K562 (cell line): ENCODE data around the gene FRMD4A. TPM values are rescaled to one million over a fixed set of nuclear protein-coding genes. Genes with fewer than 3 reads are reported as not detected.

Experiments used
- ATAC-seq: fragments of 200-7000 bp; cut with Tn5 transposase; 3 replicates; pipeline ENCODE4 v1.9.1; 2020; ENCODE audit warnings: moderate library complexity
- BruUV-seq: library from RNA; stranded (reverse); fragments of 400-500 nt; replicated peaks from 2 replicates; lab custom pipeline; 2021; lab: Mats Ljungman, UMichigan
- CTCF ChIA-PET: fragments of 300-600 bp; formaldehyde crosslinking; extraction: SDS; loops from one replicate; lab custom pipeline; 2021; ENCODE audit warnings: low intra/inter-chr PET ratio; lab: Yijun Ruan, JAX
- POLR2A ChIA-PET: fragments of 300-600, 350-650 bp; sonication (Branson Sonifier 250); formaldehyde crosslinking; extraction: SDS; loops from one replicate; lab custom pipeline; 2021; ENCODE audit warnings: antibody characterized with exemption, inconsistent platforms; lab: Yijun Ruan, JAX
- DNase-seq, 4 experiments: peaks; one replicate each; pipeline versions ENCODE4 v3.0.0 to v3.0.0-alpha.2; 2011 to 2018; ENCODE audit warnings: low spot score in 3 of 4, mixed read lengths in 3 of 4; ENCODE audit errors: extremely low read depth in 1 of 4
- FAIRE-seq: peaks from 2 replicates; lab custom pipeline; 2011; peaks lifted over from hg19 to GRCh38; lab: Jason Lieb, UNC
- H2AFZ ChIP-seq: 2 replicates; pipeline ENCODE4 v1.6.0; 2011; ENCODE audit warnings: low read depth, low read length, control low read depth, inconsistent platforms
- H3K27ac ChIP-seq: fragments of 200-600 bp; 3 replicates; pipeline ENCODE4 v1.8.0; 2011; ENCODE audit warnings: low read depth, mild to moderate bottlenecking, control low read depth, inconsistent platforms, low read length, moderate library complexity, mixed read lengths; ENCODE audit errors: extremely low read depth
- H3K27me3 ChIP-seq, 2 experiments: fragments of 300-600 bp in 1 of 2; 2 replicates in 1 of 2; 3 replicates in 1 of 2; pipeline versions ENCODE4 v1.6.0 to v1.8.0; 2011; ENCODE audit warnings: inconsistent platforms in 2 of 2, low read length in 2 of 2, mild to moderate bottlenecking in 1 of 2, mixed read lengths in 1 of 2, moderate library complexity in 1 of 2; ENCODE audit not compliant: control insufficient read depth in 2 of 2, insufficient read depth in 2 of 2
- H3K36me3 ChIP-seq: fragments of 300-600 bp; 3 replicates; pipeline ENCODE4 v1.8.0; 2011; ENCODE audit warnings: mild to moderate bottlenecking, low read length, inconsistent platforms; ENCODE audit not compliant: control insufficient read depth, insufficient read depth
- H3K4me1 ChIP-seq, 2 experiments: fragments of 200-600 bp in 1 of 2; replicated peaks in 1 of 2; 2 replicates in 1 of 2; 3 replicates in 1 of 2; pipeline versions ENCODE4 v1.5.1 to v1.8.0; 2011; ENCODE audit warnings: inconsistent platforms in 2 of 2, low read length in 2 of 2, mild to moderate bottlenecking in 1 of 2, mixed read lengths in 1 of 2, moderate library complexity in 1 of 2; ENCODE audit not compliant: control insufficient read depth in 2 of 2, insufficient read depth in 2 of 2
- H3K4me2 ChIP-seq: 2 replicates; pipeline ENCODE4 v1.6.1; 2011; ENCODE audit warnings: low read length, control low read depth, inconsistent platforms, mixed read lengths; ENCODE audit not compliant: insufficient read depth
- H3K4me3 ChIP-seq: fragments of 200-600 bp; sonication (generic), shearing (Covaris generic); 2 replicates; pipeline ENCODE4 v1.5.1; 2016; ENCODE audit warnings: control low read depth, inconsistent platforms
- H3K79me2 ChIP-seq: fragments of 200-600 bp; 3 replicates; pipeline ENCODE4 v1.8.0; 2011; ENCODE audit warnings: low read length, inconsistent platforms; ENCODE audit not compliant: control insufficient read depth, insufficient read depth
- H3K9ac ChIP-seq, 2 experiments: 2 replicates each; pipeline versions ENCODE4 v1.6.0 to v1.6.1; 2011; ENCODE audit warnings: low read depth in 2 of 2, low read length in 2 of 2, control low read depth in 1 of 2, inconsistent platforms in 1 of 2, mild to moderate bottlenecking in 1 of 2, mixed read lengths in 1 of 2; ENCODE audit not compliant: insufficient read depth in 1 of 2
- H3K9me1 ChIP-seq: one replicate; pipeline ENCODE4 v1.6.0; 2011; ENCODE audit warnings: inconsistent platforms, mild to moderate bottlenecking, low read length, moderate library complexity; ENCODE audit not compliant: control insufficient read depth, insufficient read depth
- H3K9me3 ChIP-seq: replicated peaks from 2 replicates; pipeline ENCODE4 v1.5.1; 2011; ENCODE audit warnings: low read depth, low read length, inconsistent platforms; ENCODE audit not compliant: control insufficient read depth, insufficient read depth
- H4K20me1 ChIP-seq: replicated peaks from 2 replicates; pipeline ENCODE4 v1.6.1; 2011; ENCODE audit warnings: low read length, inconsistent platforms, mixed read lengths; ENCODE audit not compliant: control insufficient read depth, insufficient read depth
- CREB3L1 ChIP-seq: fragments of 450-650 bp; IDR thresholded peaks from 2 replicates; pipeline ENCODE4 v1.6.1; 2014; ENCODE audit warnings: low read depth, mild to moderate bottlenecking, moderate library complexity, borderline replicate concordance
- DPF2 ChIP-seq: fragments of 450-650 bp; IDR thresholded peaks from 2 replicates; pipeline ENCODE4 v1.6.1; 2016
- EWSR1 ChIP-seq: fragments of 450-650 bp; IDR thresholded peaks from 2 replicates; pipeline ENCODE4 v1.6.1; 2018; ENCODE audit warnings: borderline replicate concordance, mild to moderate bottlenecking, low read depth, moderate library complexity; ENCODE audit not compliant: partially characterized antibody
- RNF219 ChIP-seq: fragments of 250-450 bp; sonication (Bioruptor Pico); IDR thresholded peaks from 2 replicates; pipeline ENCODE4 v1.5.0; 2022; ENCODE audit warnings: mild to moderate bottlenecking
- SMAD2 ChIP-seq: fragments of 150-350 bp; IDR thresholded peaks from 2 replicates; pipeline ENCODE4 v1.6.1; 2014; ENCODE audit warnings: low read depth, mild to moderate bottlenecking, low read length
- THAP12 ChIP-seq: fragments of 250-450 bp; sonication (Bioruptor Pico); IDR thresholded peaks from 2 replicates; pipeline ENCODE4 v1.9.0; 2021; ENCODE audit warnings: mild to moderate bottlenecking, inconsistent platforms
- THRB ChIP-seq: fragments of 450-650 bp; formaldehyde crosslinking; conservative IDR thresholded peaks from 2 replicates; pipeline ENCODE4 v1.4.0; 2022; ENCODE audit warnings: mild to moderate bottlenecking, missing genetic modification characterization
- ZC3H11A ChIP-seq: IDR thresholded peaks from 2 replicates; pipeline ENCODE4 v1.6.1; 2012; ENCODE audit warnings: low read depth, low read length, improper control_type of control experiment
- WGBS: fragments of 100-300 bp; shearing (Covaris generic); methylation state at CpG from one replicate; pipeline ENCODE4 v1.1.6; 2016; ENCODE audit warnings: low coverage, mixed read lengths; ENCODE audit not compliant: insufficient coverage; ENCODE audit errors: missing lambda C conversion rate; 5-methylcytosine and 5-hydroxymethylcytosine counted together
- in situ Hi-C: fragments of 300-500 bp; cut with MboI; formaldehyde crosslinking; loops from 4 replicates; pipeline ENCODE4 v1.15.0; 2018; ENCODE audit warnings: inconsistent platforms, mixed read lengths
- intact Hi-C: fragments of 100-400 bp; cut with micrococcal nuclease; formaldehyde crosslinking; loops from 2 replicates; pipeline ENCODE4 v1.14.2; 2022
- polyA plus RNA-seq, 8 experiments: library from polyadenylated mRNA; depleted of rRNA in 4 of 8; stranded (reverse) in 5 of 8; unstranded in 3 of 8; fragments of >200 nt; fragmentation: Nextera tagmentation in 2 of 8; fragmentation: Illumina TruSeq in 1 of 8; extraction: Ambion mirVana in 2 of 8; extraction: Trizol in 1 of 8; gene quantifications; 2 replicates each; pipeline versions ENCODE4 v1.2.1 to v1.2.3, GENCODE V29; 2011 to 2014; ENCODE audit warnings: inconsistent platforms in 1 of 8, missing spikeins in 1 of 8
- total RNA-seq, 7 experiments: library from RNA; depleted of rRNA in 6 of 7; stranded (reverse); fragments of >200 nt in 6 of 7; fragmentation: Illumina TruSeq in 2 of 7; extraction: Trizol in 2 of 7; gene quantifications; 2 replicates each; pipeline versions ENCODE4 v1.2.1 to v1.2.3, GENCODE V29; 2011 to 2021; ENCODE audit warnings: low replicate concordance in 1 of 7

Gene FRMD4A
- total and polyA plus RNA-seq, 9 of the 15 experiments (the other 6 are each of a cell fraction or from before 2014, with no cell fraction given) = 0.80 to 5.2 (median 3.0) TPM

DNA sequence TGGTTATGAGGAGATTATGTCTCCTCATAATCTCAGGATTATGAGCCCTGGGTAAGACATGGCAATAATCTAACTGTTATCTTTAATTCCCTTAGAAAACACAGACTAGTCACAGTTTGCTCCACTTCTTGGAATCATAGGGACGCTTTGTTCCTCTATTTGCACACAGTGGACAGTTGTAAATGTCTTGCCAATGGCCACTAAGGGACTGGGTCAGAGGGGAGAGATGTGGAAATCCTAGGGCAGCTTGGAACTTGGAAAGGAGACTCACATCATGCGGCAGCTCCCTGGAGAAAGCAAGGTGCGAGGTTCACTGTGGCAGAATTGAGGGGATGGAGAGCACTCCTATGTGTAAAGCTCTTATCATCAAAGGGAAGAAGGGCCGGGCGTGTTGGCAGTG lies 477.9 kb downstream of the FRMD4A start:
- in situ Hi-C loops (no loop called here), intact Hi-C loops (no loop called here)
- no peak overlapping the region for H3K27ac ChIP-seq
- ChIA-PET POLR2A (no interaction called here), CTCF (no interaction called here)
- no peaks in the 10 kb centered on the region; the same call in 1 of the 2 replicates for H4K20me1 ChIP-seq
- TF ChIP-seq DPF2 (no peak), THRB (CRISPR knock-in tag) (no peak), ZC3H11A (no peak), SMAD2 (no peak), THAP12 (no peak), CREB3L1 (no peak), EWSR1 (no peak), RNF219 (CRISPR knock-in tag) (no peak)
- BruUV-seq = no TSS peak
- H3K36me3 ChIP-seq = no peaks in the 10 kb centered on the region
- H3K9me3 ChIP-seq = no peaks in the 10 kb centered on the region
- no peaks in the 10 kb centered on the region for H3K9me1 ChIP-seq
- DNase-seq = no peak
- no peak overlapping the region for H3K4me3 ChIP-seq
- H3K4me1 ChIP-seq = no peaks in the 10 kb centered on the region
- no peak for ATAC-seq
- no peaks in the 10 kb centered on the region for H3K79me2 ChIP-seq
- peaks cover 6 to 13% of the 10 kb centered on the region in 2 experiments; a peak in 4 of 5 replicates for H3K27me3 ChIP-seq
- WGBS = 2% methylated on average over 5 of the region's 5 CpGs
- no peak overlapping the region for H2AFZ ChIP-seq
- no peak overlapping the region for H3K4me2 ChIP-seq
- H3K9ac ChIP-seq = no peak overlapping the region
- no peak for FAIRE-seq
